ENCODE measurements around the gene PGLYRP4.

GRCh38 chr1:153348511-153349362 is at the start of gene PGLYRP4:
- TF ChIP-seq, protein P1, sequence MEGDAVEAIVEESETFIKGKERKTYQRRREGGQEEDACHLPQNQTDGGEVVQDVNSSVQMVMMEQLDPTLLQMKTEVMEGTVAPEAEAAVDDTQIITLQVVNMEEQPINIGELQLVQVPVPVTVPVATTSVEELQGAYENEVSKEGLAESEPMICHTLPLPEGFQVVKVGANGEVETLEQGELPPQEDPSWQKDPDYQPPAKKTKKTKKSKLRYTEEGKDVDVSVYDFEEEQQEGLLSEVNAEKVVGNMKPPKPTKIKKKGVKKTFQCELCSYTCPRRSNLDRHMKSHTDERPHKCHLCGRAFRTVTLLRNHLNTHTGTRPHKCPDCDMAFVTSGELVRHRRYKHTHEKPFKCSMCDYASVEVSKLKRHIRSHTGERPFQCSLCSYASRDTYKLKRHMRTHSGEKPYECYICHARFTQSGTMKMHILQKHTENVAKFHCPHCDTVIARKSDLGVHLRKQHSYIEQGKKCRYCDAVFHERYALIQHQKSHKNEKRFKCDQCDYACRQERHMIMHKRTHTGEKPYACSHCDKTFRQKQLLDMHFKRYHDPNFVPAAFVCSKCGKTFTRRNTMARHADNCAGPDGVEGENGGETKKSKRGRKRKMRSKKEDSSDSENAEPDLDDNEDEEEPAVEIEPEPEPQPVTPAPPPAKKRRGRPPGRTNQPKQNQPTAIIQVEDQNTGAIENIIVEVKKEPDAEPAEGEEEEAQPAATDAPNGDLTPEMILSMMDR (conservative IDR thresholded peaks at IDR 0.05) = no peak
- TF ChIP-seq EZH2 (IDR thresholded peaks at IDR 0.05; ENCODE audit: low read depth) = no peak

Measured in PC-9 (cell line).